HAP-1 (cell line): ENCODE data around the gene S1PR2.
"Not testable (repeated sequence)": the region's sequence is repeated elsewhere in the genome, so short reads cannot be mapped to it uniquely, and the experiment has no call there.

Experiments used
- DNase-seq, 2 experiments: peaks; one replicate each; pipeline ENCODE4 v3.0.0-alpha.2; 2016 to 2020; ENCODE audit warnings: low spot score in 2 of 2
- H3K27me3 ChIP-seq: fragments of 250-450 bp; sonication (Bioruptor Pico); 2 replicates; pipeline ENCODE4 v1.5.1; 2020; ENCODE audit warnings: low read depth, mild to moderate bottlenecking, moderate library complexity
- H3K36me3 ChIP-seq: fragments of 250-450 bp; sonication (Bioruptor Pico); replicated peaks from 2 replicates; pipeline ENCODE4 v1.5.1; 2020; ENCODE audit warnings: mild to moderate bottlenecking
- H3K4me1 ChIP-seq: fragments of 250-450 bp; sonication (Bioruptor Pico); 2 replicates; pipeline ENCODE4 v1.5.1; 2020; ENCODE audit warnings: mild to moderate bottlenecking
- H3K4me3 ChIP-seq: fragments of 250-450 bp; sonication (Bioruptor Pico); 2 replicates; pipeline ENCODE4 v1.5.1; 2020; ENCODE audit warnings: mild to moderate bottlenecking, moderate library complexity
- H3K9me3 ChIP-seq: fragments of 250-450 bp; sonication (Bioruptor Pico); 2 replicates; pipeline ENCODE4 v1.5.1; 2020; ENCODE audit warnings: mild to moderate bottlenecking, moderate library complexity
- in situ Hi-C: fragments of 300-500 bp; cut with MboI; formaldehyde crosslinking; loops from 3 replicates; pipeline ENCODE4 v1.14.3; 2020; ENCODE audit warnings: low sequenced_read_pairs, inconsistent platforms, mixed read lengths

Gene S1PR2

DNA sequence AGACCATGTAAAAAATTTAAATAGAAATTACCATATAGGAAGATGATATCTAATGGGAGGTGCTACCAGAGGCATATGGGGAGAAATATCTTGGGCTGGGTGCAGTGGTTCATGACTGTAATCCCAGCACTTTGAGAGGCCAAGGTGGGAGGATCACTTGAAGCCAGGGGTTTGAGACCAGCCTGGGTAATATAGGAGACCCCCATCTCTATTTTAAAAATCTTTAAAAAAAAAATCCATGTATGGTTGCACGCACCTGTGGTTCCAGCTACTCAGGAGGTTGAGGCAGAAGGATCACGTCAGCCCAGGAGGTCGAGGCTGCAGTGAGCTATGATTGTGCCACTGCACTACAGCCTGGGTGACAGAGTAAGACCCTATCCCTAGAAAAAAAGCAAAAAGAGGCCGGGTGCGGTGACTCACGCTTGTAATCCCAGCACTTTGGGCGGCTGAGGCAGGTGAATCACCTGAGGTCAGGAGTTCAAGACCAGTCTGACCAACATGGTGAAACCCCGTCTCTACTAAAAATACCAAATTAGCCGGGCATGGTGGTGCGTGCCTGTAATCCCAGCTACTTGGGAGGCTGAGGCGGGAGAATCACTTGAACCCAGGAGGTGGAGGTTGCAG is 10.8 kb upstream of the S1PR2 start:
- not testable (repeated sequence) for H3K9me3 ChIP-seq, H3K27me3 ChIP-seq, H3K4me3 ChIP-seq, H3K36me3 ChIP-seq, H3K4me1 ChIP-seq, DNase-seq
- in situ Hi-C loops = loop anchor here (25.0 kb wide), 1 partner anchor 305 kb away; the partner anchor contains the start of gene OLFM2

DNA sequence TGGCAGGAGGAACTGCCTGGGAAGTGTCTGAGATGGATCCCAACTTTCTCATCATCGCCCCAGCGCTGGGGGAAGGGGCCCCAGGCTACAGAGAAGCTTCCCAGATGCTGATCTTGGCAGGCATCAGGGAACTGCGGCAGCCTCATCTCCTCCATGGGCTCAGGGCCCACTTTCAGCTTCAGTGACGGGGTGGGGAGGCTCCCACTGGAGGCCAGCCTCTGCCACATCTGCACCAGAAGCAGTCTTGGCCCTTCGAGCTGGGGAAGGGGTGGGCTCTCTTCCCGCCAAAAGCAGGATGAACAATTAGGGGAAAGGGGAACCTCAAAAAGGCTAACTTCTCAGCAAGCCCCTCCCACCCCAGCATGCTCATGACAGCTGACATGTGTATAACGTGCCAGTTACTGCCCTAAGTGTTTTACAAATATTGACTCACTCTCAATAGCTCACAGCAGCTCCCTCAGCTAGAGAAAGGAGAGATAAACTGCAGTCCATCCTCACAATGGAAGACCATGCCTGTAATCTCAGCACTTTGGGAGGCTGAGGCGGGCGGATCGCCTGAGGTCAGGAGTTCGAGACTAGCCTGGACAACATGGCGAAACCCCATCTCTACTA is 7.1 kb upstream of the S1PR2 start:
- no peaks in the 10 kb centered on the region for H3K36me3 ChIP-seq
- H3K27me3 ChIP-seq = no peaks in the 10 kb centered on the region
- DNase-seq = no peak
- no peaks in the 10 kb centered on the region for H3K9me3 ChIP-seq
- no peak overlapping the region for H3K4me3 ChIP-seq
- no peaks in the 10 kb centered on the region for H3K4me1 ChIP-seq
- in situ Hi-C loops = loop anchor here (25.0 kb wide), 1 partner anchor 301 kb away; the partner anchor contains the start of gene OLFM2

DNA sequence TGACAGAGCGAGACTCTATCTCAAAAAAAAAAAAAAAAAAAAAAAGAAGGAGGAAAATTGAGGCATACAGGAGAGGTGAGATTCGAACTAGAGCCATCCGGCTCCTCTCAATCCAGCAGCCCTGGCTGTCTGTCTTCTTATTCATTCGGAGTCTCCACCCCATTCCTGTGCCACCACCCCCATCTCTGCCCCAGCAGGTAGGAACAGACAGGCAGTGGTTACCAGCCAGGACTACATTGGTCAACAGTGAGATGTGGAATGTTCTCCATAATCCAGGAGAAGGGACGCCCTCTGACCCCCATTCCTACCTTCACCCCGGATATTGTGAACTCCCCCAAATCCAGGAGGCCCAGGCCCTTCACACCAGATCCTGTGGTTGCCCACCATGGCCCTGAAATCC is 6.6 kb upstream of the S1PR2 start:
- no peaks in the 10 kb centered on the region for H3K36me3 ChIP-seq
- in situ Hi-C loops = loop anchor here (25.0 kb wide), 1 partner anchor 300 kb away; the partner anchor contains the start of gene OLFM2
- H3K4me1 ChIP-seq = no peaks in the 10 kb centered on the region
- H3K27me3 ChIP-seq = no peaks in the 10 kb centered on the region
- no peak overlapping the region for H3K4me3 ChIP-seq
- no peak for DNase-seq
- no peaks in the 10 kb centered on the region for H3K9me3 ChIP-seq

DNA sequence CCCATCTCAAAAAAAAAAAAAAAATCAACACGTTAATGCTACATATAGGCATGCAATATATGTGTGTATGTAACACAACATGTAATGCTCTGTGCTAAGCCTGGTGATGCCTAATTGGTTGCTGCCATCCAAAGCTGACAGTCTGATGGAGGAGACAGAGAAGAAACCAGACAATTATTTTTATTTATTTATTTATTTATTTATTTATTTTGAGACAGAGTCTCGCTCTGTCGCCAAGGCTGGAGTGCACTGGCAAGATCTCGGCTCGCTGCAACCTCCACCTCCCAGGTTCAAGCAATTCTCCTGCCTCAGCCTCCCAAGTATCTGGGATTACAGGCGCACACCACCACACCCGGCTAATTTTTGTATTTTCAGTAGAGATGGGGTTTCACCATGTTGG is 4.3 kb upstream of the S1PR2 start:
- not testable (repeated sequence) for H3K4me1 ChIP-seq, H3K27me3 ChIP-seq, H3K36me3 ChIP-seq, H3K4me3 ChIP-seq, DNase-seq, H3K9me3 ChIP-seq
- in situ Hi-C loops = loop anchor here (25.0 kb wide), 1 partner anchor 298 kb away; the partner anchor contains the start of gene OLFM2

DNA sequence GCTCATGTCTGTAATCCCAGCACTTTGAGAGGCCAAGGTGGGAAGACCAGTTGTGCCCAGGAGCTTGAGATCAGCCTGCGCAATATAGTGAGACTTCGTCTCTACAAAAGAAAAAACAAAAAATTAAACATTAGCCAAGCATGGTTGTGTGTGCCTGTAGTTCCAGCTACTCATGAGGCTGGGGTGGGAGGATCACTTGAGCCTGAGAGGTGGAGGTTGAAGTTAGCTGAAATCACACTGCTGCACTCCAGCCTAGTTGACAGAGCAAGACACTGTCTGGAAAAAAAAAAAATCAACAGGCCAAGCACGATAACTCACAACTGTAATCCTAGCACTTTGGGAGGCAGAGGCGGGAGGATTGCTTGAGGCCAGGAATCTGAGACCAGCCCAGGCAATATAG is 3.9 kb upstream of the S1PR2 start:
- Histone ChIP-seq H3K4me3 (no peak overlapping the region), H3K36me3 (no peaks in the 10 kb centered on the region), H3K9me3 (no peaks in the 10 kb centered on the region), H3K4me1 (no peaks in the 10 kb centered on the region), H3K27me3 (no peaks in the 10 kb centered on the region)
- in situ Hi-C loops = loop anchor here (25.0 kb wide), 1 partner anchor 298 kb away; the partner anchor contains the start of gene OLFM2
- DNase-seq = no peak

DNA sequence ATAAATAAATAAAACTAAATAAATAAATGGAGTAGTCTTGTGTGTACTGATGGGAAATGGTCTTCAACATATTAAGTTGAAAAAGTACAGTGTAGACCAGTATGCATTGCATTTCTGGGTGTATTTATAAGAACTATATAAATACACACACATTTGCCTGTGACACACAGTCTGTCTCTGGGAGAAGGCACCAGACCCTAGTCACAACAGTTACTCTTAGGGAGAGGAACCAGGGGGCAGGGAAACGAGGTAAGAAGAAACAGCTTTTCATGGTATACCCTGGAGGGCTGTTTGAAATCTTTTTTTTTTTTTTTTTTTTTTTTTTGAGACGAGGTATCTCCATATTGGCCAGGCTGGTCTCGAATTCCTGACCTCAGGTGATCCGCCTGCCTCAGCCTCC is 2.8 kb upstream of the S1PR2 start:
- Histone ChIP-seq H3K4me3 (no peak overlapping the region), H3K9me3 (no peaks in the 10 kb centered on the region), H3K36me3 (no peaks in the 10 kb centered on the region), H3K27me3 (no peaks in the 10 kb centered on the region), H3K4me1 (no peaks in the 10 kb centered on the region)
- in situ Hi-C loops = loop anchor here (25.0 kb wide), 1 partner anchor 297 kb away; the partner anchor contains the start of gene OLFM2
- no peak for DNase-seq

DNA sequence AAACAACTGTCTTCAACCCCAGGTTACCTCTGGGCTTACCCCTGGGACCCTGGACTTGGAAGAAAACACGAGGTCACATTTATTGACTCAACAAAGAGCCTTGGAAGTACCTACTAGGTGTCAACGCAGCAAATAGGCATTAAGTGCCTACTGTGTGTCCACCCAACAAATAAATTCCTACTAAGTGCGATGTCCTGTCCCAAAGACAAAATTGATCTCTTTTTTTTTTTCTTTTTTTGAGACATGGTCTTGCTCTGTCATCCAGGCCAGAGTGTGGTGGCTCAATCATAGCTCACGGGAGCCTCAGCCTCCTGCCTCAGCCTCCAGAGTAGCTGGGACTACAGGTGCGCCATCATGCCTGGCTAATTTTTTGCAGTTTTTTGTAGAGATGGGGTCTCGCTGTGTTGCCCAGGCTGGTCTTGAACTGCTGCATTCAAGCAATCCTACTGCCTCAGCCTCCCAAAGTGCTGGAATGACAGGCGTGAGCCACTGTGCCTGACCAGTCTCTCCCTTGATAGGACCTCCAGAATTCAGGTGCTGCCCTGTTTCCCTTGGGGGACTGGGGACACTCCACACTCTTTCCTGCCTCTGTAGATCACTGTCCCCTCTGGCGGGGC is 589 bp upstream of the S1PR2 start:
- no peaks in the 10 kb centered on the region for H3K27me3 ChIP-seq
- in situ Hi-C loops = loop anchor here (25.0 kb wide), 1 partner anchor 294 kb away; the partner anchor contains the start of gene OLFM2
- no peaks in the 10 kb centered on the region for H3K4me1 ChIP-seq

DNA sequence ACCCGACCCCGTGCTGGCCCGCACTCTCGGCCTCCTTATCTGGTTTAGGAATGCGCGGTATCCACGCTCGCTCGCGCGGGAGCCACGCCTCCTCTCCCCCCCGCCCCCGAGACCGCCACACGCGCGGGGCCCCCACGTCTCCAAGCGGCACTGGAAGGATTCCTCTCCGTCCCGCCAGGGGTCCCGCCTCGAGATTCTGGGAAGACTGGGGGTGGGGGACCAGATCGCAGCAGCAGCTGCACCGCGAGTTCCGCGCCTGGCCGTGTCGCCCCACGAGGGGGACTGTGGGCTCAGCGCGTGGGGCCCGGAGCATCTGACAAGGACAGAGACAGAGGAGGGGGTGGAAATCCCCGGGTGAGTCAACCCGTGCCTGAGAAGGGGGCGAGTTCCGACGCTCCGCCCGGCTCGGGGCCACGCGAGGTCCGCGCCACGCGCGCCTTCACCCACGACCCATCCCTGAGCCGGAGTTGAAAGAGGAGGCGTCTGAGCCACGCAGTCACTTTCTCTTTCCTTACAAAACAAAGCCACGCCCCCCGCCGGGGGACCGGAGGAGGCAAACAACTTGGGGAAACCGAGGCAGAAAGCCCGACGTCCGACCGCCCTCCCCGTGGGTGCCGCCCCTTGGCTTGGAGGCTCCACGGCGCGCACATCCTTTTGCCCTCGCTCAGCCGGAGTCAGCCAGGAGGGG is 814 bp downstream of the S1PR2 start:
- in situ Hi-C loops = loop anchor here (25.0 kb wide), 1 partner anchor 293 kb away; the partner anchor contains the start of gene OLFM2
- DNase-seq = peak in 1 of 2 experiments; percentile 78
- no peaks in the 10 kb centered on the region for H3K4me1 ChIP-seq
- no peaks in the 10 kb centered on the region for H3K9me3 ChIP-seq
- peak overlapping the region; percentile 67 for H3K4me3 ChIP-seq
- H3K27me3 ChIP-seq = no peaks in the 10 kb centered on the region
- H3K36me3 ChIP-seq = no peaks in the 10 kb centered on the region

More for the DNA sequence above, 589 bp upstream of the S1PR2 start:
- Histone ChIP-seq H3K36me3 (no peaks in the 10 kb centered on the region), H3K4me3 (peak overlapping the region; percentile 67), H3K9me3 (no peaks in the 10 kb centered on the region)
- no peak for DNase-seq

DNA sequence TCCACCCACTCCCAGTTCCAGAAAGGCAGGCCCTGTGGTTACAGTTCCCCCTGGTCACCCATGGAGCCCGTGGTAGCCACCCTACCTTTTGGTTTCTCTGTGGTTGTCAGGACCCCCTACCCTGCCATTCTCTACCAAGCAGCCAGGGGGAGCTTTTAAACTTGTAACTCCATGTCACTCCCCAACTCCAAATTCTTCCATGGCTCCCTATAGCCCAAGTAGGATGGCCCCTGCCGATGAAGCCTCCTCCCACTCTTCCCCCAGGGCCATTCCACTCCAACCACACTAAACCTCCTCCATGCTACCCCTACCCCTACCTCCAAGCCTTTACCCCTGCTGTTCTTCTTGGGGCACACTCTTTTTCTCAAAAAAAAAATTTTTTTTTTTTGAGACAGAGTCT is 2.2 kb downstream of the S1PR2 start:
- H3K27me3 ChIP-seq = no peaks in the 10 kb centered on the region
- H3K36me3 ChIP-seq = no peaks in the 10 kb centered on the region
- H3K4me1 ChIP-seq = no peaks in the 10 kb centered on the region
- H3K9me3 ChIP-seq = no peaks in the 10 kb centered on the region
- DNase-seq = peak in 1 of 2 experiments; percentile 48
- H3K4me3 ChIP-seq = no peak overlapping the region
- in situ Hi-C loops = loop anchor here (25.0 kb wide), 1 partner anchor 292 kb away; the partner anchor contains the start of gene OLFM2

DNA sequence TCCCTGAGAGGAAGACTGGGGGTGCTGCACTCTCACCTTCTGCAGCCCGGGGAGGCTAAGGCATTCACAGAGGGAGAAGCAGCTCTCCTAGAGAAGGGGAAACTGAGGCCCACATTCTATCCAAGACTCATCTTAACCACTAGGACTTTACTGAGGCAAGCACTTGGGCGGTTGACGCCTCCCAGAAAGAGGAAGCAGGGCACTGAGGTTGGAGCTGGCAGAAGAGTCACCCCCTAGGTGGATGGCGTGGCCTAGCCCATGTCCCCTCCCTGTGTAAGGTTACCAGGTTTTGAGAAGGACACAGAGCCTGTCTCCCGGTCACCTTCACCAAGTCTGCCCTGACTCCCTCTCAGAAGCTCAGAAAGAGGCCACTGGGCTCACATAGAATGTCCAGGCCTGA is 2.7 kb downstream of the S1PR2 start:
- Histone ChIP-seq H3K9me3 (no peaks in the 10 kb centered on the region), H3K4me3 (no peak overlapping the region), H3K4me1 (no peaks in the 10 kb centered on the region), H3K27me3 (no peaks in the 10 kb centered on the region), H3K36me3 (no peaks in the 10 kb centered on the region)
- DNase-seq = no peak
- in situ Hi-C loops = loop anchor here (25.0 kb wide), 1 partner anchor 291 kb away; the partner anchor contains the start of gene OLFM2

DNA sequence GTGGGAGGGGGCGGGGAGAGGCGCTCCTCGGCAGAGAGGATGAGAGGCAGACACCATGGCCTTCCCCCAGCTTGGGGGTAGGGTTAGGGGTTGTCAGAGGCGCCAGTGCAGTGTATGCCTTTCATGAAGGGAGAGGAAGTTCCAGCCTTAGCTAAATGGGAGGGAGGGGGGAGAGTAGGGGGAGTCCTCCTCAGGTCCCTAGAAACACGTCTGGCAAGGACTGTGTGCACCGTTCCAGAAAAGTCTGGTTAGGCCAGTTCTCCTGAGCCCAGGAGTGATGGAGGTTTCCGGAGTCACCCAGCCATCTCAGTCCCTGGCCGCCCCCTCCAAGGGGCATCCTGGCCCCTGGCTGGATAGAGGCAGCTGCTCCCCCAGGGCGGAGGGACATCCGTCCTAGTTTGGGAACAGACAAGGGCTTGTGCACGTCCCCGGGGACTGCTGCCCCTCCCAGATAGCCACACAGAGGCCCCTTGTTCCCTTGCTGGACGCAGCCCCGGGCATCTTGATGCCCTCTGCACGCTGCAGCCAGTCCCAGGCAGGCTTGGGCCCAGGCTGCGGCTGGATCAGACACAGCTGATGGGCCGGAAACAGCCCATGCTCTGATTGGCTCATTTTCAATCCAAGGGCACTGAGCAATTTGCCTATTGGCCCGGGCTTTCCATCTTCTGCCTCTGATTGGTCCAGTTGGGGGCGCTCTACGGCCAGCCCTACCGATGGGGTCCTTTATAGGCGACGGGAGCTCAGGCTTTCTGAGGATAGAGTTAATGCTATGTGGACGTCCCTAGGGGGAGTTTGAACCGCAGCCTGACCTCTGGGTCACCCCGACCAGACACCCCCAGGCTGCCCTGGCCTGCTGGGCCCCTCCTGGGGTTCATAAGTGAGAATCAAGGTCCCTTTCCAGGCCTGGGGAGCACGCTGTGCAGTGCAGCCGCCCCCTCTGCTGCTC is 3.8 kb downstream of the S1PR2 start:
- Histone ChIP-seq H3K36me3 (no peaks in the 10 kb centered on the region), H3K4me3 (no peak overlapping the region), H3K9me3 (no peaks in the 10 kb centered on the region), H3K4me1 (no peaks in the 10 kb centered on the region), H3K27me3 (no peaks in the 10 kb centered on the region)
- DNase-seq = peak in 1 of 2 experiments; percentile 45
- in situ Hi-C loops = loop anchor here (25.0 kb wide), 1 partner anchor 290 kb away; the partner anchor contains the start of gene OLFM2

DNA sequence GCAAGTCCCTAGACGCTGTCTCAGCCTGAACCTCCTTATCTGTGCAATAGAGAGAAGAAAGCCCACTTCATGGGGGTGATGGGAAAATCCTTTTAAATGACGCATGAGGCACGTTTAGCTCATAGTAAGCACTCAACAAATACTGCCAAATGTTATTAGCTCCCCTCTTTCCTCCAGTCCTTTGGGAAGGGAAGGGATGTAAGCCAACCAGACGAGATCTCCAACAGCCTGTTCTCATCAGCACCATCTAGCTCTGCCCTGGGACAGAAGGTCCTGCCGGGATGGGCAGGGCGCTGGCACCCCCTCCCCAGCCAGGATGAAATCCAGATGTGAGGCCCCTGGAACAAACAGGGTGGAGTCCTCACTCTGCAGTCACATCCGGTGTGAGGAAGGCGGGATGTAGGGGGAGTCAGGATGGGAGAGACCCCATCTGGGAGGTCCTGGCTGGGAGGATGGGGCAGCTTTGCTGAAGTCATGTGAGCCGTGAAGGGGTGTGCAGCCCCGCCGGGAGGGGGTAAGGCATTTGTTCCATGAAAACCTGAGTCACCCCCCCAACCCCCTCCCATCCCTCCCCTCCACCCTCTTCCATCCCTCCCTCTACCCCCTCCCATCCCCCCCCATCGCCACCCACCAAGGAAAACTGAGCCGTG is 4.6 kb downstream of the S1PR2 start:
- no peak for DNase-seq
- H3K4me1 ChIP-seq = no peaks in the 10 kb centered on the region
- in situ Hi-C loops = loop anchor here (25.0 kb wide), 1 partner anchor 289 kb away; the partner anchor contains the start of gene OLFM2
- H3K27me3 ChIP-seq = no peaks in the 10 kb centered on the region
- no peaks in the 10 kb centered on the region for H3K36me3 ChIP-seq
- H3K9me3 ChIP-seq = no peaks in the 10 kb centered on the region
- H3K4me3 ChIP-seq = no peak overlapping the region
